ENCODE measurements around the gene GNB1. TPM values are rescaled to one million over a fixed set of nuclear protein-coding genes. Genes with fewer than 3 reads are reported as not detected.
"Not testable (repeated sequence)": the region's sequence is repeated elsewhere in the genome, so short reads cannot be mapped to it uniquely, and the experiment has no call there.

Gene GNB1
- total RNA-seq: 280 TPM

- ATAC-seq (peak; percentile 89), DNase-seq (ENCODE audit: low spot score) (peak; percentile 92)
- intact Hi-C loops (cut with DNase I): no loop called here
Measured at GRCh38 chr1:1890506-1891348, at the start of gene GNB1. Gene GNB1 (minus strand): TSS chr1:1891087. CDS start chr1:1825453, 65,634 bp downstream.

GRCh38 chr1:1940123-1940425 is 49.2 kb upstream of the GNB1 start:
- intact Hi-C loops (cut with DNase I): no loop called here
- no peak for DNase-seq (ENCODE audit: low spot score)
- no peak for ATAC-seq

GRCh38 chr1:1939296-1940122 is 48.6 kb upstream of the GNB1 start:
- intact Hi-C loops (cut with DNase I): no loop called here
- ATAC-seq (no peak), DNase-seq (ENCODE audit: low spot score) (no peak)

- ATAC-seq (no peak), DNase-seq (ENCODE audit: low spot score) (no peak)
- intact Hi-C loops (cut with DNase I): no loop called here
Measured at GRCh38 chr1:1938613-1939295, 47.9 kb upstream of the GNB1 start.

GRCh38 chr1:1938276-1938573 is 47.3 kb upstream of the GNB1 start:
- no peak for DNase-seq (ENCODE audit: low spot score)
- no peak for ATAC-seq
- intact Hi-C loops (cut with DNase I): no loop called here

- intact Hi-C loops (cut with DNase I): no loop called here
- DNase-seq (ENCODE audit: low spot score) (no peak), ATAC-seq (no peak)
Measured at GRCh38 chr1:1937549-1938275, 46.8 kb upstream of the GNB1 start.

- no peak for DNase-seq (ENCODE audit: low spot score)
- intact Hi-C loops (cut with DNase I): no loop called here
- ATAC-seq: no peak
Measured at GRCh38 chr1:1937061-1937460, 46.2 kb upstream of the GNB1 start.

- intact Hi-C loops (cut with DNase I); ATAC-seq: not testable (repeated sequence)
Measured at GRCh38 chr1:1934848-1935247, 44.0 kb upstream of the GNB1 start.

GRCh38 chr1:1929639-1930545 is 39.0 kb upstream of the GNB1 start:
- ATAC-seq (no peak), DNase-seq (ENCODE audit: low spot score) (no peak)
- intact Hi-C loops (cut with DNase I): no loop called here

More at GRCh38 chr1:1934848-1935247, 44.0 kb upstream of the GNB1 start:
- not testable (repeated sequence) for DNase-seq (ENCODE audit: low spot score)

GRCh38 chr1:1929102-1929638 is 38.3 kb upstream of the GNB1 start:
- ATAC-seq: no peak
- DNase-seq (ENCODE audit: low spot score): no peak
- intact Hi-C loops (cut with DNase I): no loop called here

GRCh38 chr1:1928231-1929101 is 37.6 kb upstream of the GNB1 start:
- intact Hi-C loops (cut with DNase I): no loop called here
- ATAC-seq (no peak), DNase-seq (ENCODE audit: low spot score) (no peak)

GRCh38 chr1:1927751-1928150 is 36.9 kb upstream of the GNB1 start:
- no peak for DNase-seq (ENCODE audit: low spot score)
- no peak for ATAC-seq
- intact Hi-C loops (cut with DNase I): no loop called here

- intact Hi-C loops (cut with DNase I): no loop called here
- no peak for DNase-seq (ENCODE audit: low spot score)
- no peak for ATAC-seq
Measured at GRCh38 chr1:1926886-1927660, 36.2 kb upstream of the GNB1 start.

GRCh38 chr1:1926346-1926811 is 35.5 kb upstream of the GNB1 start:
- intact Hi-C loops (cut with DNase I): no loop called here
- DNase-seq (ENCODE audit: low spot score) (no peak), ATAC-seq (no peak)

- DNase-seq (ENCODE audit: low spot score) (no peak), ATAC-seq (no peak)
- intact Hi-C loops (cut with DNase I): no loop called here
Measured at GRCh38 chr1:1925437-1926345, 34.8 kb upstream of the GNB1 start.
